Calu3 (cell line): ENCODE results near the gene MAP4K1. TPM values are rescaled to one million over a fixed set of nuclear protein-coding genes. Genes with fewer than 3 reads are reported as not detected.
A peak's percentile ranks its signal among the peaks of the same experiment; 100 is the strongest.

Source experiments
- BruUV-seq: library from RNA; stranded (reverse); fragments of 400-500 nt; replicated peaks from 2 replicates; lab custom pipeline; 2021; lab: Mats Ljungman, UMichigan
- CTCF ChIA-PET: fragments of 300-600 bp; sonication (Branson Sonifier 250); formaldehyde crosslinking; loops from one replicate; lab custom pipeline; 2022; ENCODE audit warnings: antibody characterized with exemption; lab: Charles Lee
- DNase-seq: peaks from one replicate; pipeline ENCODE4 v3.0.0; 2022
- H3K27ac Mint-ChIP-seq: one replicate; pipeline ENCODE4 v1.8.0; 2022; ENCODE audit warnings: mixed read lengths; ENCODE audit not compliant: unreplicated experiment
- H3K27me3 Mint-ChIP-seq: one replicate; pipeline ENCODE4 v1.8.0; 2022; ENCODE audit warnings: mixed read lengths; ENCODE audit not compliant: unreplicated experiment
- H3K36me3 Mint-ChIP-seq: one replicate; pipeline ENCODE4 v1.8.0; 2022; ENCODE audit warnings: mild to moderate bottlenecking, moderate library complexity, mixed read lengths; ENCODE audit not compliant: insufficient read depth, unreplicated experiment
- H3K4me1 Mint-ChIP-seq: one replicate; pipeline ENCODE4 v1.8.0; 2022; ENCODE audit warnings: mild to moderate bottlenecking, low read depth, mixed read lengths; ENCODE audit not compliant: unreplicated experiment
- H3K4me3 Mint-ChIP-seq: one replicate; pipeline ENCODE4 v1.8.0; 2022; ENCODE audit warnings: mild to moderate bottlenecking, low read depth, moderate library complexity, mixed read lengths; ENCODE audit not compliant: unreplicated experiment
- H3K9me3 Mint-ChIP-seq: one replicate; pipeline ENCODE4 v1.8.0; 2022; ENCODE audit warnings: low read depth, mixed read lengths; ENCODE audit not compliant: unreplicated experiment
- intact Hi-C: fragments of 100-400 bp; cut with micrococcal nuclease; formaldehyde crosslinking; loops from one replicate; pipeline ENCODE4 v1.10.0; 2022; ENCODE audit not compliant: unreplicated experiment
- total RNA-seq: library from RNA; stranded (reverse); gene quantifications from 2 replicates; pipeline ENCODE4 v1.2.3, GENCODE V29; 2022
- TF ChIP-seq, protein P1 (sequence below): fragments of 200-600 bp; IDR thresholded peaks from one replicate; pipeline ENCODE4 v1.8.0; 2022; ENCODE audit warnings: antibody characterized with exemption; ENCODE audit not compliant: unreplicated experiment

Gene MAP4K1
- total RNA-seq, 1 experiment from 2014 or later: not detected

DNA sequence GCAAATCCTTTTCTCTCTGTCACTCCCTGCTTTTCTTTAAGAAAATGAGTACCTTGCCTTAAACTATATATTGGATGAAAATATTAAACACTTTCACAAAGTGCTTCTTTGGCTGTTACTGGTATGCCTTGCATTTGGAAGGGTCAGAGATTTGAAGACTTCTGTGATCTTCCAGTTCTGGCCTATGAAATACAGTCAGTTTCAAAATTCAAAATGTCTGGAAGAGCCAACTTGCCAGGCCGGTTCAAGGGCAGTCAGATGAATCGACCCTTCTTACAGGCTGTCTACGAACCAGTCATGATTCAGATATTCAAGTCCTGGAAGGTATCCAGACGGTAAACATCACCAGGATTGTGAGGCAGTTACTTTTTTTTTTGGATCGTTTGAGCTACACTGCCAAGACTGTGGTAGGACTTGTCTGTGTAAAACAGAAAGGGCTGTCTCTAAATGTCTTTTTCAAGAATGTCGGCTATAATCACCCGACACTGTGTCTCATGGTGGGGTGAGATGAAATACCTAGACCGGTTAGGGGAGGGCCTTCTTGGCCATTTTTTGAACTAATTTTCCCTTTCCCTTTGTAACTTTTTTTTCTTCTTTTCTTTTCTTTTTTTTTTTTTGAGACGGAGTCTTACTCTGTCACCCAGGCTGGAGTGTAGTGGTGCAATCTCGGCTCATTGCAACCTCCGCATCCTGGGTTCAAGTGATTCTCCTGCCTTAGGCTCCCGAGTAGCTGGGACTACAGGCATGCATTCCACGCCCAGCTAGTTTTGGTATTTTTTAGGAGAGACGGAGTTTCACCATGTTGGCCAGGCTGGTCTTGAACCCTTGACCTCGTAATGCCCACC is 40.9 kb upstream of the MAP4K1 start:
- H3K9me3 Mint-ChIP-seq: no peaks in the 10 kb centered on the region
- intact Hi-C loops: loop anchor here (2.0 to 5.0 kb wide), 2 partner anchors 34 to 174 kb away; partner anchors contain the start of gene ECH1
- peak overlapping the region; percentile 99 for H3K4me3 Mint-ChIP-seq

DNA sequence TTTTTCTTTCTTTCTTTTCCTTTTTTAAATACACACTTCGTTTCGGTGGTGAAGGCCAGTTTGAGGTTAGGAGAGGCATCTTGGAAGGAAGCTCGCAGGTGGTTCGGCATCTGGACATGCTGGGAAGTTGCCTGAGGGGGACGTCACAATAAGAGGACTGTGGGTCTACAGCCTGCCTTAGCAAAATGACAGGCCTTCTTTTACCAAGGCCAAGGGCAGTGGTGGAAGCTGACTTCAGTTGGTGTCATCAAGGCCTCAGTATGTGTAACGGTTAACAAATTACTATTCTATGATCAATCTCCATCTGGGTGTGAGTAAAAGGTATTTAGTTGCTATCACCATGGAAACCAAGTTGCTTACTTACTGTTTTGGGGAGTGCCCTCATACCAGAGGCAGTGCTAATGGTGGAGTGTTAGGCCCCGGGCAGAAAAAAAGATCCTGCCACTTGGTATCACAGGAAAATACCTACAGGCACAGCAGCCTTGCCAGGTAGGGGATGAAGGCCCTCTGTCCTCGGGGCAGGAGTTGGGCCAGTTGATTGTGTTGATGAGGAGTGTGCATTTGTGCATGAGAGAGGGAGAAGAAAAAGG is 40.0 kb upstream of the MAP4K1 start:
- no peaks in the 10 kb centered on the region for H3K27me3 Mint-ChIP-seq
- no peaks in the 10 kb centered on the region for H3K9me3 Mint-ChIP-seq
- BruUV-seq: no TSS peak
- peak; percentile 79 for DNase-seq
- peak overlapping the region; percentile 100 for H3K27ac Mint-ChIP-seq
- TF ChIP-seq, protein P1, sequence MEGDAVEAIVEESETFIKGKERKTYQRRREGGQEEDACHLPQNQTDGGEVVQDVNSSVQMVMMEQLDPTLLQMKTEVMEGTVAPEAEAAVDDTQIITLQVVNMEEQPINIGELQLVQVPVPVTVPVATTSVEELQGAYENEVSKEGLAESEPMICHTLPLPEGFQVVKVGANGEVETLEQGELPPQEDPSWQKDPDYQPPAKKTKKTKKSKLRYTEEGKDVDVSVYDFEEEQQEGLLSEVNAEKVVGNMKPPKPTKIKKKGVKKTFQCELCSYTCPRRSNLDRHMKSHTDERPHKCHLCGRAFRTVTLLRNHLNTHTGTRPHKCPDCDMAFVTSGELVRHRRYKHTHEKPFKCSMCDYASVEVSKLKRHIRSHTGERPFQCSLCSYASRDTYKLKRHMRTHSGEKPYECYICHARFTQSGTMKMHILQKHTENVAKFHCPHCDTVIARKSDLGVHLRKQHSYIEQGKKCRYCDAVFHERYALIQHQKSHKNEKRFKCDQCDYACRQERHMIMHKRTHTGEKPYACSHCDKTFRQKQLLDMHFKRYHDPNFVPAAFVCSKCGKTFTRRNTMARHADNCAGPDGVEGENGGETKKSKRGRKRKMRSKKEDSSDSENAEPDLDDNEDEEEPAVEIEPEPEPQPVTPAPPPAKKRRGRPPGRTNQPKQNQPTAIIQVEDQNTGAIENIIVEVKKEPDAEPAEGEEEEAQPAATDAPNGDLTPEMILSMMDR: no peak
- peak overlapping the region; percentile 99 for H3K4me3 Mint-ChIP-seq
- H3K4me1 Mint-ChIP-seq: peaks cover 89% of the 10 kb centered on the region
- intact Hi-C loops: loop anchor here (2.0 to 5.0 kb wide), 2 partner anchors 35 to 175 kb away; partner anchors contain the start of gene ECH1
- peaks cover 100% of the 10 kb centered on the region for H3K36me3 Mint-ChIP-seq
- CTCF ChIA-PET: interaction anchor here (0.7 to 2.1 kb wide), 4 partner anchors 9 to 75 kb away, joined by 3 to 22 read pairs (median 4); partner anchors contain the start of gene ACTN4

More for the DNA sequence above, 40.9 kb upstream of the MAP4K1 start:
- peak; percentile 84 for DNase-seq
- H3K36me3 Mint-ChIP-seq: peaks cover 100% of the 10 kb centered on the region
- TF ChIP-seq, protein P1: no peak
- H3K27me3 Mint-ChIP-seq: no peaks in the 10 kb centered on the region
- H3K4me1 Mint-ChIP-seq: peaks cover 91% of the 10 kb centered on the region
- BruUV-seq: TSS peak; percentile 58
- peak overlapping the region; percentile 100 for H3K27ac Mint-ChIP-seq
- CTCF ChIA-PET: interaction anchor here (0.5 to 2.1 kb wide), 13 partner anchors 8 to 432 kb away, joined by 3 to 22 read pairs (median 5); partner anchors contain the start of gene FAM98C

DNA sequence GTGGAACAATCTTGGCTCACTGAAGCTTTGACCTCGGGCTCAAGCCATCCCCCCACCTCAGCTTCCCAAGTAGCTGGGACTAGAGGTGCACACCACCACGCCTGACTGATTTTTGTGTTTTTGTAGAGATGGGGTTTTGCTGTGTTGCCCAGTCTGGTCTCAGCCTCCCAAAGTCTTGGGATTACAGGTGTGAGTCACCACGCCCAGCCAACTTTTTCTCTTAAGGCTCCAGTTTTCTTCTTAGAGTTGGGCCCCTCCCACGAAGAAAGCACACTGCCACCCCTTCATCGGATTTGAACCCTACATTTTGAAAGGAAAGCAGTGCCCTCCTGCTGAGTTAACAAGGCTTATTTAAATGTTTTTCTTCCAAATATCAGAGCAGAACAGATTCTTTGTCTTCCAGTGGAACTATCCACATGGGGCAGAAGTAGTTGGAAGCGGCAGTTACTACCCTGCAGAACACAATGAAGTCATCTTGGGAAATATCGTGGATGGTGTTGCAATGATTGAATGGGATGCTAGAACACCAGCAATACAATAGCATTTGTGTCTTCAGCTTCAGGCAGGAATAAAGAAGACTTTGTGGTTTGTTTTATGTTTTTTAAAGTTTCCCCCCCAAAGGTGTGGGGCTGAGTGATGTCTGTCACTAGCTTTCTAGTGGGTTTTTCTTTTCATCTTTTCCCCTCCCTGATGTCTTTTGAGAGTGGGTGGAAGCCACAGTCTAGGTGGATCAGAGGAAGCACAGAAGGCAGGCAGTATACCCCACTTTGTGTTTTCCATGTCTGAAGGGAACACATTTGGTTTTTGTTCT is 38.6 kb upstream of the MAP4K1 start:
- H3K4me3 Mint-ChIP-seq: peak overlapping the region; percentile 99
- peaks cover 100% of the 10 kb centered on the region for H3K36me3 Mint-ChIP-seq
- intact Hi-C loops: loop anchor here (5.0 kb wide), 1 partner anchor 176 kb away; the partner anchor contains the start of gene ECH1
- H3K27me3 Mint-ChIP-seq: no peaks in the 10 kb centered on the region
- no TSS peak for BruUV-seq
- no peak for DNase-seq
- no peaks in the 10 kb centered on the region for H3K9me3 Mint-ChIP-seq
- H3K4me1 Mint-ChIP-seq: peaks cover 76% of the 10 kb centered on the region
- TF ChIP-seq, protein P1: no peak
- CTCF ChIA-PET: no interaction called here
- H3K27ac Mint-ChIP-seq: peak overlapping the region; percentile 100
